ENCODE measurements around the gene POU2F3. TPM values are rescaled to one million over a fixed set of nuclear protein-coding genes. Genes with fewer than 3 reads are reported as not detected.

Gene POU2F3
- total RNA-seq, 1 donor from 2014 or later: not detected

GRCh38 chr11:120317689-120318480, 77.9 kb downstream of the POU2F3 start:
- H3K4me1 Mint-ChIP-seq (ENCODE audit: low read depth): peaks cover 8% of the 10 kb centered on the region
- no peaks in the 10 kb centered on the region for H3K36me3 Mint-ChIP-seq (ENCODE audit: low read depth)
- H3K27me3 Mint-ChIP-seq (ENCODE audit: low read depth): peaks cover 8% of the 10 kb centered on the region
- H3K27ac Mint-ChIP-seq (ENCODE audit: unreplicated experiment): no peak overlapping the region
- no peak overlapping the region for H3K4me3 Mint-ChIP-seq (ENCODE audit: unreplicated experiment)
- no peaks in the 10 kb centered on the region for H3K9me3 Mint-ChIP-seq (ENCODE audit: low read depth)
- no peak for TF ChIP-seq CTCF (IDR thresholded peaks at IDR 0.05)
- no peak for DNase-seq (ENCODE audit: low spot score)

GRCh38 chr11:120318906-120319305, 79.0 kb downstream of the POU2F3 start:
- TF ChIP-seq CTCF (IDR thresholded peaks at IDR 0.05): no peak
- H3K27ac Mint-ChIP-seq (ENCODE audit: unreplicated experiment): no peak overlapping the region
- no peak for DNase-seq (ENCODE audit: low spot score)
- H3K4me3 Mint-ChIP-seq (ENCODE audit: unreplicated experiment): no peak overlapping the region
- H3K27me3 Mint-ChIP-seq (ENCODE audit: low read depth): peaks cover 8% of the 10 kb centered on the region
- H3K36me3 Mint-ChIP-seq (ENCODE audit: low read depth): no peaks in the 10 kb centered on the region
- H3K4me1 Mint-ChIP-seq (ENCODE audit: low read depth): peaks cover 8% of the 10 kb centered on the region
- no peaks in the 10 kb centered on the region for H3K9me3 Mint-ChIP-seq (ENCODE audit: low read depth)

- Mint-ChIP-seq H3K27ac (ENCODE audit: unreplicated experiment) (peak within 1 kb of the TSS; percentile 87), H3K36me3 (ENCODE audit: low read depth) (peaks cover 1% of the 10 kb centered on the region), H3K4me1 (ENCODE audit: low read depth) (peaks cover 44% of the 10 kb centered on the region), H3K27me3 (ENCODE audit: low read depth) (no peaks in the 10 kb centered on the region), H3K4me3 (ENCODE audit: unreplicated experiment) (peak within 1 kb of the TSS; percentile 79), H3K9me3 (ENCODE audit: low read depth) (no peaks in the 10 kb centered on the region)
- TF ChIP-seq CTCF (IDR thresholded peaks at IDR 0.05): peak; percentile 58
- DNase-seq (ENCODE audit: low spot score): no peak
Observed at GRCh38 chr11:120324932-120325810, 85.2 kb downstream of the POU2F3 start, which contains the start of gene TLCD5. Gene TLCD5, plus strand, starts transcription at chr11:120325299. Its CDS starts 2,143 bp downstream, at chr11:120327442.

GRCh38 chr11:120326228-120326627, 86.3 kb downstream of the POU2F3 start:
- Mint-ChIP-seq H3K27ac (ENCODE audit: unreplicated experiment) (peak overlapping the region; percentile 87), H3K4me3 (ENCODE audit: unreplicated experiment) (peak overlapping the region; percentile 79), H3K9me3 (ENCODE audit: low read depth) (no peaks in the 10 kb centered on the region), H3K4me1 (ENCODE audit: low read depth) (peaks cover 55% of the 10 kb centered on the region), H3K27me3 (ENCODE audit: low read depth) (no peaks in the 10 kb centered on the region), H3K36me3 (ENCODE audit: low read depth) (peaks cover 3% of the 10 kb centered on the region)
- DNase-seq (ENCODE audit: low spot score): no peak
- TF ChIP-seq CTCF (IDR thresholded peaks at IDR 0.05): no peak

- TF ChIP-seq CTCF (IDR thresholded peaks at IDR 0.05): no peak
- no peak for DNase-seq (ENCODE audit: low spot score)
- Mint-ChIP-seq H3K4me1 (ENCODE audit: low read depth) (peaks cover 61% of the 10 kb centered on the region), H3K36me3 (ENCODE audit: low read depth) (peaks cover 3% of the 10 kb centered on the region), H3K27me3 (ENCODE audit: low read depth) (no peaks in the 10 kb centered on the region), H3K4me3 (ENCODE audit: unreplicated experiment) (peak overlapping the region; percentile 25), H3K9me3 (ENCODE audit: low read depth) (no peaks in the 10 kb centered on the region), H3K27ac (ENCODE audit: unreplicated experiment) (peak overlapping the region; percentile 41)
Observed at GRCh38 chr11:120326845-120327281, 86.9 kb downstream of the POU2F3 start.
